GM18505 (cell line): ENCODE results near the gene TIMP1.

Experiments used
- ATAC-seq: cut with Tn5 transposase; IDR thresholded peaks from one replicate; pipeline ENCODE4 v1.9.1; 2021; ENCODE audit not compliant: unreplicated experiment
- POLR2A ChIP-seq: IDR thresholded peaks from 4 replicates; pipeline ENCODE4 v1.6.1; 2011; ENCODE audit warnings: borderline replicate concordance; ENCODE audit not compliant: insufficient read depth, insufficient read length; ENCODE audit errors: extremely low read depth

TIMP1 gene

DNA sequence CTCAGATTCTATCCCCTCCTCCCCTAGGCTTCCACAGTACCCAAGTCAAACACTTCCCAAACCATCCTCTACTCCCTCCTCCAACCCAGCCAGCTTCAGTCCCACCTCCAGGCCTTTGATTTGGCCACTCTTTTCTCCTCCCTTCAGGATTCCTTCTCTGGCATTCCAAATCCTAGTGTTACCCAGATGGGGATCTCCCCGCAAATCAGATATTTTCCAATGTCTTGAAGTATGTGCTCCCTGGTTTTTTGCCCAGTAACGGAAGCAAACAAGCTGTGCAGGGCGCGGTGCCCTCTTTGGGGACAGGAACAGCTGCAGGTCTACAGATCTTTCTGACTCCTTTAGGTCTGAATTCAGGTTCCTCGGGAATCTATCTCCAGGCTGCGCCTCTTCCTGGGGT is 39.6 kb downstream of the TIMP1 start:
- no peak for ATAC-seq
- no peak for TF ChIP-seq POLR2A

- ATAC-seq = no peak
- no peak for TF ChIP-seq POLR2A
Observed at GRCh38 chrX:47623540-47624027, 41.3 kb downstream of the TIMP1 start.

- no peak for ATAC-seq
- TF ChIP-seq POLR2A = no peak
Observed at GRCh38 chrX:47625365-47625764, 43.1 kb downstream of the TIMP1 start.

- ATAC-seq = no peak
- no peak for TF ChIP-seq POLR2A
Observed at GRCh38 chrX:47628982-47629381, 46.7 kb downstream of the TIMP1 start.

GRCh38 chrX:47629419-47630200 is 47.4 kb downstream of the TIMP1 start, which contains the start of gene CFP:
Gene CFP, minus strand, starts transcription at chrX:47629930. Its CDS starts 86 bp downstream, at chrX:47629844.
- no peak for TF ChIP-seq POLR2A
- ATAC-seq = no peak

DNA sequence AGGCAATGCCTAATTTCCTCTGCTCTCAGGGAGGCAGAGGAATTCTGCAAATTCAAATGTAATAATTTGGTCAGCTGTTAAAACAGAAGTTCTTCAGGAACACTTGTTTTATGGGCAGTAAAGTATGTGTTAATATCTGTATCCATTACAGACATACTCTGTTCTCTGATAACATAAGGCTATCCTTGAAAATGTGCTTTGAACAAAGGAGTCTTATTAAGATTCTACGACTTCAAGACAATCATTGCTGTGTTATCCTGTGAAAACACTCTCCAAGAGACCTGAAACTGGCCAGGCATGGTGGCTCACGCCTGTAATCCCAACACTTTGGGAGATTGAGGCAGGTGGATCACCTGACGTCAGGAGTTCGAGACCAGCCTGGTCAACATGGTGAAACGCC is 49.4 kb downstream of the TIMP1 start:
- no peak for ATAC-seq
- no peak for TF ChIP-seq POLR2A

DNA sequence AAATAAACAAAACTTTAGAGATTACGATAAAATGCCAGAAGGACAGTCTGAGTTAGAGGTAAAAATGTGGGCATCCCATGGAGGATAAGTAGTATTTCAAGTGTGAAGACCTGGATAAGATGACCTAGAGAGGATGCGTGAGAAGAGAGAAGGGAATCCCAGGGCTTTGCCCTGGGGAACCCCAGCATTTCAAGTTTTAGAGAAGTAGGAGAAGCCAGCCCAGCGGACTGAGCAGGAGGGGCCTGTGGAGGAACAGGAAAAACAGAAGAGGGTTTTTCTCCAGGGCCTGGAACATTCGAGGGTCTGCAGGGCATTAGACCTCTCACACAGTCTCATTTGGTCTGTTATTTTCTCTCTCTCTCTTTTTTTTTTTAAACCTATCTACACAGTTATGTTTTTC is 50.4 kb downstream of the TIMP1 start:
- no peak for ATAC-seq
- no peak for TF ChIP-seq POLR2A

GRCh38 chrX:47633689-47634590 is 51.7 kb downstream of the TIMP1 start:
- no peak for TF ChIP-seq POLR2A
- no peak for ATAC-seq

- no peak for TF ChIP-seq POLR2A
- ATAC-seq = no peak
Observed at GRCh38 chrX:47634871-47635575, 52.8 kb downstream of the TIMP1 start.
